ENCODE data around the gene STRN. TPM values are rescaled to one million over a fixed set of nuclear protein-coding genes. Genes with fewer than 3 reads are reported as not detected.
"Not testable (repeated sequence)": the region's sequence is repeated elsewhere in the genome, so short reads cannot be mapped to it uniquely, and the experiment has no call there.

STRN gene
- total RNA-seq, 1 donor from 2014 or later: 19.4 TPM

- no peak for DNase-seq (ENCODE audit: low read depth in 2 of 2)
Measured at GRCh38 chr2:36849265-36849664, 117.1 kb downstream of the STRN start.

GRCh38 chr2:36843838-36844237, 122.5 kb downstream of the STRN start:
- DNase-seq (ENCODE audit: low read depth in 2 of 2): no peak

GRCh38 chr2:36839976-36840617, 126.2 kb downstream of the STRN start:
- DNase-seq (ENCODE audit: low read depth in 2 of 2): no peak

GRCh38 chr2:36834731-36835524, 131.4 kb downstream of the STRN start:
- DNase-seq (ENCODE audit: low read depth in 2 of 2): peak in 1 of 2 donors; percentile 11

GRCh38 chr2:36834203-36834602, 132.1 kb downstream of the STRN start:
- no peak for DNase-seq (ENCODE audit: low read depth in 2 of 2)

- DNase-seq (ENCODE audit: low read depth in 2 of 2): peak; percentile 23 to 45
Measured at GRCh38 chr2:36831185-36831584, 135.2 kb downstream of the STRN start.

- not testable (repeated sequence) for DNase-seq (ENCODE audit: low read depth in 2 of 2)
Measured at GRCh38 chr2:36824683-36825082, 141.7 kb downstream of the STRN start.

- DNase-seq (ENCODE audit: low read depth in 2 of 2): no peak
Measured at GRCh38 chr2:36824273-36824672, 142.1 kb downstream of the STRN start.

GRCh38 chr2:36823862-36824261, 142.5 kb downstream of the STRN start:
- no peak for DNase-seq (ENCODE audit: low read depth in 2 of 2)

- DNase-seq (ENCODE audit: low read depth in 2 of 2): no peak
Measured at GRCh38 chr2:36820942-36821605, 145.3 kb downstream of the STRN start.

GRCh38 chr2:36819095-36819711, 147.1 kb downstream of the STRN start:
- peak in 1 of 2 donors; percentile 26 for DNase-seq (ENCODE audit: low read depth in 2 of 2)

- DNase-seq (ENCODE audit: low read depth in 2 of 2): no peak
Measured at GRCh38 chr2:36818542-36818941, 147.8 kb downstream of the STRN start.

- DNase-seq (ENCODE audit: low read depth in 2 of 2): peak; percentile 7 to 16
Measured at GRCh38 chr2:36812196-36812595, 154.1 kb downstream of the STRN start.

GRCh38 chr2:36811071-36811470, 155.3 kb downstream of the STRN start:
- no peak for DNase-seq (ENCODE audit: low read depth in 2 of 2)

GRCh38 chr2:36809069-36809445, 157.3 kb downstream of the STRN start:
- DNase-seq (ENCODE audit: low read depth in 2 of 2): no peak

GRCh38 chr2:36808386-36809068, 157.8 kb downstream of the STRN start:
- no peak for DNase-seq (ENCODE audit: low read depth in 2 of 2)

- DNase-seq (ENCODE audit: low read depth in 2 of 2): peak in 1 of 2 donors; percentile 42
Measured at GRCh38 chr2:36807223-36807886, 159.0 kb downstream of the STRN start.

- no peak for DNase-seq (ENCODE audit: low read depth in 2 of 2)
Measured at GRCh38 chr2:36805635-36806224, 160.6 kb downstream of the STRN start.

GRCh38 chr2:36802952-36803351, 163.4 kb downstream of the STRN start:
- DNase-seq (ENCODE audit: low read depth in 2 of 2): no peak

- no peak for DNase-seq (ENCODE audit: low read depth in 2 of 2)
Measured at GRCh38 chr2:36801088-36801487, 165.2 kb downstream of the STRN start.

GRCh38 chr2:36800381-36800780, 166.0 kb downstream of the STRN start:
- no peak for DNase-seq (ENCODE audit: low read depth in 2 of 2)
